A204.1 (cell line): ENCODE data around the gene OR52H1.
"Not testable (repeated sequence)": the region's sequence is repeated elsewhere in the genome, so short reads cannot be mapped to it uniquely, and the experiment has no call there.

ENCODE experiments used
- FAIRE-seq: peaks from 2 replicates; lab custom pipeline; 2012; peaks lifted over from hg19 to GRCh38; lab: Jason Lieb, UNC

Gene OR52H1

DNA sequence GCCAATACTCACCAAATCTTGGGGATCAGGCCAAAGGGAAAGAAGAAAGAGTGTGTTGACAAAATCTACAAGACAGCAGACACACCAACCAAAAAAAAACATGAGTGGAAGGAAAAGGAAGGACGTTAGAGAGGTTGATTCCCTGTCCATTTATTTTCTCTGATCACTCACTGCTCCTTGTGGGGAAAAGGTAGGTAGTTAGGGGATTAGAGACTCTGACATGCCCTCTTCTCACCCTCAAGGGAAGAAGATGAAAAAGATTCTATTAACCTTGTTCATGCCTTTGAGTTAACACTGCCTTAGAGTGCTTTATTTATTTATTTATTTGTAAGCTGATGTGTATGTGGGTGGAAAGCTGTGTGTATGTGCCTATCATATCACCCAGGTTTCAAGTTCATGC is at the start of gene OR52H1:
OR52H1 (minus strand) TSS at position 101 of the 400 bp plus-strand sequence. CDS start 3,035 bp downstream, outside the sequence.
- no peak for FAIRE-seq

DNA sequence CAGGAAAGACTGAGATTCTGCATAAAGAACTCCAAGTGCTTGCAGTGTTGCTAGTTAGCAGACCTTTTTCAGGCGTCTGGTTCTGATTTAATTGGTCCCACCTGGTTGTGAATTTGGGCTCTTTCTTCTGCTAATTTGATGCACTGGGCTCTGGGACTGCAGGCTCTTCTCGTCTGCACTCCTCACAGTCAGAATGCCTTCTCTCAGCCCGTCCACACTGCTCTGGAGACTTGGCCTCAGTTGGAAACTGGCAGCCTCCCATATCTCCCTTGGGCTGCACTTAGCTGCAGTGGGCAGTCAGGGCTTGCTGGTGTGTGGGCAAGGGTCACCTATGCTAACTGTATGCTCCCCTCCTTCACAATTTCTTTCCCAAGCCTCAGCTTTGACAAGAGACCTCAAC is 49.6 kb upstream of the OR52H1 start:
- FAIRE-seq: no peak

DNA sequence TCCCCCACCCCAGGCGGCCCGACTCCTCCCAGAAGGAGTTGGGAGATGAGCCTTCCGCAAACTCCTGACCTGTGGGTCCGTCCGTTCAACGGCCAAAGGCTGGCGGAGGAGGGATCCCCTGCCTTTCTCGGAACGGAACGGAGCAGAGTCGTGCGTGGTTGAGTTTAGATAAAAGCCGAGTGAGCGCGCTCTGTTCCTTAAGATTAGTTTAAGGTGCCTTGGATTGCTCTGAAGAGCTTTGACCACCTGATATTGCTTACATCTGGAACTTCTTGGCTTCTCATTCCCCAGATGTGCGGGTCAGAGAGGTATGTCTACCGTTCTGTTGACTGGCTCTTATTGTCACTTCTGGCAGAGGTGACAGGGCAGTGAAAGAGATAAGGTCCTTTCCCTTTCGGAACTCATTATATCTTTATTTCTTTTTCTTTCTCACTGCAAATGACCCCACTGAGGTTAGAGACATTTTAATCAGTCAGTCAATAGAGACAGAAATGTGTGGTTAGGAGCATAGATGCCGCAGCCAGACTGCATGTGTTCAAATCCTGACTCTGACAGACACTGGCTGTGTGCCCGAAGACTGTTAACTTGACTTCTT is 48.4 kb upstream of the OR52H1 start, which contains the start of gene TRIM6:
TRIM6 (plus strand) TSS at position 31 of the 595 bp plus-strand sequence; CDS start at position 292, 261 bp downstream.
- FAIRE-seq: no peak

DNA sequence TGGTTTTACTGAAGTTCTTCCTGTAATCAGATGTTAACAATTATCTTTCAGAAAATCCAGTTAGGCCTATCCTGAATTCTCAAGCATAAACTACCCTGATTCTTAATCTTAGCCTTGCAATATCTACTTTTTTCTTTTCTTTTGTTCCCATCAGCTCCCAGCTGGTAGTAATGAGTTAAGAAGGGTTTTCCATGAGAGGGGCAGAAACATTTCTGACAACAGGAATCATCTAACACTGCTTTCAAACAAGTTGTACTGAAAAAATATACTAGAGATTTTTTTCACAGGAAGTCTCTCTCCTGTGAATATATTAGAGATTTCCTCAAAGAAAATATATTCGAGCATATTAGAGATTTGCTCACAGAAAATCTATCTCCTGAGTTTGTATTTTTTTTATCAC is 44.8 kb upstream of the OR52H1 start:
- no peak for FAIRE-seq

DNA sequence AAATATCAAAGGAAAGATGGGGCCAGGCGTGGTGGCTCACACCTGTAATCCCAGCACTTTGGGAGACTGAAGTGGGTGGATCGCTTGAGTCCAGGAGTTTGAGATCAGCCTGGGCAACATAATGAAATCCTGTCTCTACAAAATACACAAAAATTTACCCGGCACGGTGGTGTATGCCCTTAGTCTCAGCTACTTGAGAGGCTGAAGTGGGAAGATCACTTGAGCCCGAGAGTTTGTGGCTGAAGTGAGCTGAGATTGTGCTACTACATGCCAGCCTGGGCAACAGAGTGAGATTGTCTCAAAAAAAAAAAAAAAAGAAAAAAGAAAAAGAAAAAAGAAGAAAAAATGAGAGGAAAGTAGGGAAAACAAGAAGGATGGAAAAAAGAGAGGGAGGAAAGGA is 44.3 kb upstream of the OR52H1 start:
- no peak for FAIRE-seq

DNA sequence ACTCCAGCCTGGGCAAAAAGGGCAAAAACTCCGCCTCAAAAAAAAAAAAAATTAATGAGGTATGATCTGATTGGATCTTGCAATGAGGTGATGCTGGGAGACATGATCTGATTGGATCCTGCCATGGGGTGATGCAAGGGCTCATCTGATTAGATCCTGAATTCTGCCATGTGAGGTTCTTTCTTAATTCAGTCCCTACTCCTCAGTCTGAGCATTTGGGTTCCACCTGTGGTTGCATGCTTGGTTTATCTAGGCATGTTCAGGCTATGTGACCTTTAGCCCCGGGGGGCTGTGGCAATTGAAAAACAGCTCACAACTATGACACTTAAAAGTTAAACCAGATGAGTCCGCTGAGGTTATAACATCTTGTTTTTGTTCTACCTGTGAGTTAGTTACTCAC is 43.3 kb upstream of the OR52H1 start:
- no peak for FAIRE-seq

DNA sequence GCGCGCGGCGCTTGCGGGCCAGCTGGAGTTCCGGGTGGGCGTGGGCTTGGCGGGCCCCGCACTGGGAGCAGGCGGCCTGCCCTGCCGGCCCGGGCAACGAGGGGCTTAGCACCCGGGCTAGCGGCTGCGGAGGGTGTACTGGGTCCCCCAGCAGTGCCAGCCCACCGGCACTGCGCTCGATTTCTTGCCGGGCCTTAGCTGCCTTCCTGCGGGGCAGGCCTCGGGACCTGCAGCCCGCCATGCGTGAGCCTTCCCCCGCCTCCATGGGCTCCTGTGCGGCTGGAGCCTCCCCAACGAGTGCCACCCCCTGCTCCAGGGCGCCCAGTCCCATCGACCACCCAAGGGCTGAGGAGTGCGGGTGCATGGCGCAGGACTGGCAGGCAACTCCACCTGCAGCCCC is 41.6 kb upstream of the OR52H1 start:
- FAIRE-seq: not testable (repeated sequence)

DNA sequence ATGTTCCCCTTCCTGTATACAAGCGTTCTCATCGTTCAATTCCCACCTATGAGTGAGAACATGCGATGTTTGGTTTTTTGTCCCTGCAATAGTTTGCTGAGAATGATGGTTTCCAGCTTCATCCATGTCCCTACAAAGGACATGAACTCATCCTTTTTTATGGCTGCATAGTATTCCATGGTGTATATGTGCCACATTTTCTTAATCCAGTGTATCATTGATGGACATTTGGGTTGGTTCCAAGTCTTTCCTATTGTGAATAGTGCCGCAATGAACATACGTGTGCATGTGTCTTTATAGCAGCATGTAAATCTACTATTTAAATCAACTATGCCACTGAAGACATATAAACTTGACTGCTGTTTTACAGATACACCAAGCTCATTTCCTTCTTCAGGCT is 36.1 kb upstream of the OR52H1 start:
- not testable (repeated sequence) for FAIRE-seq

DNA sequence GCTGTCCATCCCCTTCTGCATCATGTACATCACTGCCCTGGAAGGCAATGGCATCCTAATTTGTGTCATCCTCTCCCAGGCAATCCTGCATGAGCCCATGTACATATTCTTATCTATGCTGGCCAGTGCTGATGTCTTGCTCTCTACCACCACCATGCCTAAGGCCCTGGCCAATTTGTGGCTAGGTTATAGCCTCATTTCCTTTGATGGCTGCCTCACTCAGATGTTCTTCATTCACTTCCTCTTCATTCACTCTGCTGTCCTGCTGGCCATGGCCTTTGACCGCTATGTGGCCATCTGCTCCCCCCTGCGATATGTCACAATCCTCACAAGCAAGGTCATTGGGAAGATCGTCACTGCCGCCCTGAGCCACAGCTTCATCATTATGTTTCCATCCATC is 32.7 kb upstream of the OR52H1 start:
- no peak for FAIRE-seq

DNA sequence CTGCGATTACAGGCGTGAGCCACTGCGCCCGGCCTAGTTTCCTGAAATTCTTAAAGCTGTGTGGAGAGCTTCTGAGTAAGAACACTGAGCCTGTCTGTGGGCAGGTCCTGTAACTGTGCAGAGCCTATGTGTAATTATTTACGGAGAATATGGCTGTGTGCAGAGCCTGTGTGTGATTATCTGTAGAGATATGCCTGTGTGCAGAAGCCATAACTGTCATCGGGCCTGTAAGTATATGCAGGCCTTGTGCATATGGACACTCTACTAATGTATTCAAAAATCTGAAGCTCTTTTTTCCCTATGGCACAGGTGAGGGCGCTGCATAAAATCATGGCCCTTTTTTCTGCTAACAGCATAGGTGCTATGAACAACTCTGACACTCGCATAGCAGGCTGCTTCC is 32.2 kb upstream of the OR52H1 start, which contains the start of gene OR52B6:
OR52B6 (plus strand) TSS at position 301 of the 400 bp plus-strand sequence; CDS start at position 301, 0 bp downstream.
- no peak for FAIRE-seq

DNA sequence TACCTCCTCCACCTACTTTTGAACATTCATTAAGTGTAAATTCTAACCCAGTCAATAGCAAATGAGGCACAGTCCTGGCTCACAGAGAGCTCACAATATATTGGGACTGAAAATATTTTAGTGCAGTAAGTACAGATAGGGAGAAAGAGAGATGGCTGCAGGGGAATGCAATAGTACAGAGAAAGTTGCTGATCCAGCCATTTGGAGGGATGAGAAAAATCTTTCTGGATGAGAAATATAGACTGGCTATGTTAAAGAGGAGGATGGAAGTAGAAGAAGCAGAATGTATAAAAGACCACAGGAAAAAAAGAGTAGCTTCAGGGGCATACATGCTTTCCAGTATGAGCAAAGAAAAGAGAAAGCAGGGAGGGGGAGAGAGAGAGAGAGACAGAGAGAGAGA is 28.8 kb upstream of the OR52H1 start:
- FAIRE-seq: no peak

DNA sequence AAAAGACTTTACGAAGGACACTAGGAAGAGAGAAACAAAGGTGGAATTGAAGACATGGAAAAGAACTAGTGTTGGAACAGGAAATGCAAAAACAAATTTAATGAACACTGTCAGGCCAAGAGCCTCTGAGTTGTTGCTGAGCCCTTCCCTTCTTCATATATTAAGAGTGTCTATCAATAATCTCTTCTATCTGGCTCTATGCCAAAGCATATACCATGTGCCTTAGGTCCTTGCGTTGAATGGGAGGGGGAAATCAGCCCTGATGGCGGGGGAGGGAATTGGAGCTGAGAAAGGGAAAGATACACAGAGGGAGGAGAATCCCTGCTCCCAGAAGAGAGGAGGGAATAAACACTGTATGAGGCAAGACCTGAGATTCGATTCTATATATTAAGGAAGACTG is 26.8 kb upstream of the OR52H1 start:
- no peak for FAIRE-seq

DNA sequence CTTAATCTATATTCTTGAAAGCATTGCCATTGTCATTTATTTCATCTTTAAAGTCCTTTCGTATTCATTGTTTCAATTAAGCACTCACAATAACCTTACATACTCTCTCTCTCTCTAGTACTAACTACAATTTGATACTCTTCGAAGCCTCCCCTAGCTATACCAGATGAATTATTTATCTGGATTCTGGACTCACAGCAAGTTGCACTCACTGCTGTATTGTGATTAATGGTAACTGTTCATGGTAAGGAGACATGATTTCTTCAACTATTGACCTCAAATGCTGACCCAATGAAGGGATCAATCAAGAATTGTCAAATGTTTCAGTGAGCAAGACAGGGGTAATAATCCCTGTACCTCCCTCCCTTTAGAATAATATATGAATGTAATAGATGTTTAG is 26.3 kb upstream of the OR52H1 start:
- FAIRE-seq: no peak

DNA sequence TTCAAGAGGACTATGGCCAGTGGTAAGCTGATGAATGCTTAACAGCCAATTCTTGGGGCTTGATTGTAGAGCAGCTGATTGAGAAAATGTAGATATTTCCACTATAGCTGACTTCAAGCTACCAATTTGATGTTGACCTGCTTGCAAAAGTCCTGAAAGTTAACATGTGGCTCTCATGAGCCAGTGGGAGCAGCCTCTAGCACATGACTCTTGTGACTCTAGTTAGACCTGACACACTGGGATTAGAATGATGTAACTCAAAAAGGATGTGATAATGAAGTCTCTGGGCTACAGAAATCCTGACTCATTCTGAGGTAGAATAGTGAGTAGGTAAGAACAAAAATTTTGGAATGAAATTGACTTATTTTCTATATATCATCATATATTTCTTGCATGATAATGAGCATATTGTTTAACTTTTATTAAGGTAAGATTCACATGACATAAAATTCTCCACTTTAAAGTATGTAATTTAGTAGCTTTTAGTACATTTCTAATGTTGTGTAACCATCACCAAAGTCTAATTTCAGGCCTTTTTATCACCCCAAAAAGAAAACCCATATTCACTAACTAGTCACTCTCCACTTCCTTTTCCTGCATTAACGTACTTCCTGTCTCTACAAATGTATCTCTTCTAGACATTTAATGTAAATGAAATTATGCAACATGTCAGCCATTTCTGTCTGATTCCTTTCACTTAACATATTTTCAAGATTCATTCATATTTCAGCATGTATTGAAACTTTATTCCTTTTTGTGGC is 16.1 kb upstream of the OR52H1 start:
- no peak for FAIRE-seq

DNA sequence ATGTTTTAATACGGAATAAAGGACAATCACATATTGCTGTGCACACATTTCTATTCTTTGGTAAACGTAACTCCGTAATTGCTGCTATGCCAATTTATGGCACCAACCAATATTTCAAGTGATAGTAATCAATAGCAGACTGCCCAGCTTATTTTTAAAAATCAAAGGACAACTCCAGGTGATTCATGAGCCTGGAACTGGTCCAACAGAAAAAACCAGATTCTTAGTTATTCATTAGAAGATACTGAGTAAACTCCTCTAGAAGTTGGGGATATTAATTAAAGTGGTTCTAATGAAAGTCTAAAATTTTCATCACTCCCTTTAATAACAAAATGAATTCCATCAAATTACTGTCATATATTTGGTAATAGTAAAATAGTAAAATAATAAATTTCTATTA is 9.4 kb upstream of the OR52H1 start:
- FAIRE-seq: peak; percentile 21

DNA sequence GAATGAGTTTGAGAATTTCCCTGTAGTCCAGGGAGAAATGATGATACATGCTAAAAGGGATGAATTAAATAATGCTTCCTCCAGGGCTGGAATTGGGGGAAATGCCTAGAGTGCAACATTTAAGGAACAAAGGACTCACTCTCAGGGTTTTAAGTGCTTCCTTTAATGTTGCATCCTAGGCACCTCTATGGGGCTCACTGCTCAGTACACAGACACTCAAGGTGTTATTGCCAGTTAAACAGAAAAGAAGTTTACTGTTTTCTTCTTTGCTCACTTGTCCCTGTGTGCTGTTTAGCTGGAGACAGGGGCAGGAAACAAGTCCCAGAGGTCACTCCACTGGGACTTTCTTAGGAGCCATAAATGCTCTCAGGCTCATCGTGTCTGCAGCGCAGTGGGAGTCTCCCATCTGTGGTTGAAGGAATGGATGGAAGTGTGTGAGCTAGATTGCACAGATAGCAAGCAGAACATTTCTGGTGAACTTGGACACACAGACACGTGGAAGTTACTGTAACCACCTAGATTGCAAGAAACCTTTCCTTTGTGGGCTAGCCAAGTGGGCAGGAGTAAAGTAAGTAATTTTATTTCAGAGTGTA is 8.4 kb upstream of the OR52H1 start:
- no peak for FAIRE-seq

DNA sequence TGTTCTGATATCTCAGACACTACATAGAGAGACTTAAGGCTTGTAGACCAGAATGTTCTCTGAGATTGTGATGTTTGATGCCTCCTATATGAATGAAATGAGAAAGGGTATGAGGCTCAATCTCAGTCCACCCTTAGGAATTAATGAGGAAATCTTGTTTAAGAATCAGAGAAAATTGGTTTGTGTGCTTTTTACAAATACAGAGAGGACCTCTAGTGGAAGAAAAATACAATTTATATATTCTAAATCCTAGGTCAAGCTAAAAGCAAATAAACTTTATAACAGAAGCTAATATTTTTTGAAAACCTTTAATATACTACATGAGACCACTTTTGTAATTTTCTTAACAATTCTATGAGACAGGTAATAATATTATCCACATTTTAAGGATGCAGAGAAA is 5.0 kb upstream of the OR52H1 start:
- peak; percentile 76 for FAIRE-seq

DNA sequence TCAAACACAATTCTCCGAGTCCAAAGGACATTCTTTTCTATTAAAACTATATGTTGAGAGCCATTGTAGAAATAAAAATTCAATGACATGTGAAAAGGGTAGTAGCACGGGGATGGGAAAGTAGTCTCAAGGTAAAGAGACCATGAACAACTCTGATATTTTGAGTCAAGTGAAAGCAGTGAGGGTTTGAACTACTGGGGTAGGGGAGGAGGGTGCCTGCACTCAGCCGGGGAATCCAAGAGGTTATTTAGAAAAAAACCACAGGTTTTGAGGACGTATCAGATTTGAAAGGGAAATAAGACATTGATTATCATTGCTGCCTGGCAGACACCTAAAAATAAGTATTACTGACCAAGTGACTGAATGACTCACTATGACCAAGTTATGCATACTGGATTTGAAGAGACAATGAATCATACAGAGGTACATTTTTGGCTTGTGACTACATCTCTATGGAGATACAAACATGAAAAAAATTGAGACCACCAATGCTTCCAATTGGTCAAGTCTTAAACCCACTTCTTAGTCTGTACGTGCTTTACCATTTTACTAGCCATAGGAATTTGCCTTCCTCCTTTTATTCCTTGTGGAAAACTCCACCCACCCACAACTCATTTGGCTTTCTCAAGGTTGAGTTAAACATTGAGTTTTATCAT is 2.2 kb upstream of the OR52H1 start:
- no peak for FAIRE-seq

DNA sequence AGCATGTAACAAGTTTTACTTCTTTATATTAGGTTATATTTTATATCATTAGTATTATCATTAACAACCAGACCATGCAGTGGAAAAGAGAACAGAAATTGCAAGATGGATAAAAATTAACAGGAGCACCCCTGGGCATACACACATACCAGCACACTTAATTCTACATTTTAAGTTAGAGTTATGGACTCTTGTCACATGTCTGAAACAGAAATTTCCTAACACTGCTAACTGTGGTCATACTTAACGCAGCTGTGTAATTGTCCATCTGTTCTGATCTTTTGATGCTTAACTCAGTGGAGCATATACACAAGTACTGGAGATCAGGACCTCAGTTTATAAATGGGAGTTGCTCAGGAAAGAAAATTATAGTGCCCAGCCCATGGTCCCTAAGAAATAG is 358 bp downstream of the OR52H1 start:
- FAIRE-seq: no peak

DNA sequence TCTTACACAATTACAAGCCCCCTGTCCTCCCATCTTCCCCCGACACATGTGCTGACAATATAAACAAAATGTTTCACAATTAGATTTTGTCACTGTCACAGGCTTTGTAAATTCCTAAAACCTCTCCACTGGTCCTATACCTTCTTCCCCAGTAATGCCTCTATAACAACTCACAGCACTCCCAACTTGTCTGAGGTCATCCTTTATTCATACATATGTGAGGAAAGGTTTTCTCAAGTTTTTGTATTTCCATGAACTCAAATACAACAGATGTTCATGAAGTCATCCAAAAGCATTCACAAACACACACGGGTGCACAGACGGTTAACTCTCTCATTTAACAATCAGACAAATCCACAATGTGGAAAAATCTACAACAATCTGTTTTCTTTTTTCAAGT is 1.9 kb downstream of the OR52H1 start:
- FAIRE-seq: no peak

DNA sequence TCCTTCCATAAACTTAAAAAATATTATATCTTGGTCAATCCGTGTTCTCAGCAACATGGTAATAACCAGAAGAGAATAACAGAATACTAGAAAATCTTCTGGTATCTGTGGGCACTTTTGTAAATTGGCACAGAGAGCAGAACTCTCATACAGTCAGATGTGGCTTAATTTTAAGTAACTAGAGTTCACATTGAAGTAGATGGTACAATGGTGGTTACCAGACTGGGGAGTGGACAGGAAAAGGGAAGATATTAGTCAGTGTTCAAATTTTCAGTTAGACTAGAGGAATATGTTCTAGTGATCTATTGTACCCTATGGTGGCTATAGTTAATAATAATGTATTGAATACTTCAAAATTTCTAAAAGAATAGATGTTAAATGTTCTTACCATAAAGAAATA is 6.9 kb downstream of the OR52H1 start:
- FAIRE-seq: no peak

DNA sequence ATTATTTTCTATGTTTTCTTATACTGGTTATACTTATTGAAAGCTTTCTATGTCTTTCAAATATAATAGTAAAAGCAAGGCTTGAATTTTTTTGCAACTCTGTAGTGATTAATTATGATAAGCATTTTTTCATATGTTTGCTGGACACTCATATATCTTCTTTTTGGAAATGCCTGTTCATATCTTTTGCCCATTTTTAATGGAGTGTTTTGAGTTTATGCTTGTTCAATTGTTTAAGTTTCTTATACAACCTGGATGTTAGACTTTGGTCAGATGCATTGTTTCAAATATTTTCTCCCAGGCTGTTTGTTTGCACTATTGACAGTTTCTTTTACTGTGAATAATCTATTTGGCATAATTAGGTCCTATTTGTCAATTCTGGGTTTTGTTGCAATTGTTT is 11.9 kb downstream of the OR52H1 start:
- FAIRE-seq: no peak

DNA sequence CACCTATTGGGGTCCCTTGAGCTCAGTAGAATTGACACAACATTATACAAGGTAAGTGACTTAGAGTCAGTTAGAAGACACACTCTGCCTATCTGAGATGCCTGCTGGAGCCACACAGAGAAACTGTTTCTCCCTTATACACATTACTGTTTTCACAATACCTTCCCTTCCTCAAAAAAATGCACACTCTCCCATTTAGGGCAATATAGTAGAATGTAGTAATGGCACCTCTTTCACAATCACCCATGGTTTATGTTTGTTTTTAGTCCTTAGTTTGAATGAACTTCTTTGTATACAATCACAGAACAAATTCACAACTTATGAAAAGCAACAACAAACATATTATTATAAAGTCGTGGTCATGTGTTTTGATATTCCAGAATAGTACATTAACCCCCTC is 14.3 kb downstream of the OR52H1 start:
- FAIRE-seq: no peak
